T-helper 22 cell (primary cell): Measurements from ENCODE around the gene LRRIQ4.

Source experiments
- DNase-seq: peaks from one replicate; pipeline ENCODE4 v3.0.0-alpha.2; 2020; ENCODE audit warnings: low read depth

The LRRIQ4 gene

GRCh38 chr3:169812332-169813235 lies at the start of gene LRRIQ4, which contains the start of gene LRRC34:
Gene LRRIQ4 (plus strand): TSS chr3:169812870. CDS start chr3:169821922, 9,052 bp downstream.
Gene LRRC34 (minus strand): TSS chr3:169812904. CDS start chr3:169812548, 356 bp downstream.
- DNase-seq: peak; percentile 18

DNA sequence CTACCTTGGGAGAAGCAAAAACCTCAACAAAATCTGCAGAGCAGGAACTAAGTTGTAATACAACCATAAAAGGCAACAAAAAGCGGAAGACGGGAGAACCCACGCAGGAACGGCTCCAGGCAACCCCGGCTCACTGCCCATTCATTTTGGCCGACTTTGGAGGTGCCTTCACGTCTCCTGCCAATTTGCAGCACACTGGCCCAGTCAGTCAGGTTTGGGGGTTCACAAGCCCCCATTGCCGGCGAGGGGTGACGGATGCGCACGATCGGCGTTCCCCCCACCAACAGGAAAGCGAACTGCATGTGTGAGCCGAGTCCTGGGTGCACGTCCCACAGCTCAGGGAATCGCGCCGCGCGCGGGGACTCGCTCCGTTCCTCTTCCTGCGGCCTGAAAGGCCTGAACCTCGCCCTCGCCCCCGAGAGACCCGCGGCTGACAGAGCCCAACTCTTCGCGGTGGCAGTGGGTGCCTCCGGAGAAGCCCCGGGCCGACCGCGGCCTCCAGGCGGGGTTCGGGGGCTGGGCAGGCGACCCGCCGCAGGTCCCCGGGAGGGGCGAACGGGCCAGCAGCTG lies 48.3 kb upstream of the LRRIQ4 start:
- DNase-seq: peak; percentile 32

DNA sequence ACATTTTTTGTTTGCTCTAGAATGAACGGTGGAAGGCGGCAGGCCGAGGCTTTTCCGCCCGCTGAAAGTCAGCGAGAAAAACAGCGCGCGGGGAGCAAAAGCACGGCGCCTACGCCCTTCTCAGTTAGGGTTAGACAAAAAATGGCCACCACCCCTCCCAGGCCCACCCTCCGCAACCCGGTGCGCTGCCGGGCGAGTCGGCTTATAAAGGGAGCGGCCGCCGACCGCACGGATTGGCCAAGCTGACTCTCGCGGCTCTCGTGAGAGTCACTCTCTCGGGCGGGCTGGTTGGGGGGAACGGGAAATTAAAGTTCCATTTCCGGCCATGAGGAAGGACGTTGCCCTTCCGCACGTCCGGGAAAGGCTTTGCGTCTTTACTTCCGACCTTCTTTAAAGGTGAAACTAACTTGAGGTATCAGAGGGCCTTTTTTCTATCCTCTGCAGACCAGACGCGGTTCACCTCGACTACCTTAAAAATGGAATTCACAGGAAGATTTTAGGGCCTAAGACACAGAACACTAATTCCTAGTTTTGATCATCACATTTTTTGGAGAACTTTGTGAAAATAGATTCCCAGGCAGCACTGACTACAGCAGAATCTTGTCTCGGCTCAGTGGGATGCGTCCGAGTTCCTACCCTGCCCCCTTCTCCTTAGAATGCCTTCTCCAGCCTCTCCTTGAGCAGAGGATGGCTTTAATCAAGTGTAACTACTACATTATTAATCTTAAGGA lies 47.6 kb upstream of the LRRIQ4 start, which contains the start of gene TERC:
TERC (minus strand) TSS at position 179 of the 731 bp plus-strand sequence.
- peak; percentile 87 for DNase-seq

DNA sequence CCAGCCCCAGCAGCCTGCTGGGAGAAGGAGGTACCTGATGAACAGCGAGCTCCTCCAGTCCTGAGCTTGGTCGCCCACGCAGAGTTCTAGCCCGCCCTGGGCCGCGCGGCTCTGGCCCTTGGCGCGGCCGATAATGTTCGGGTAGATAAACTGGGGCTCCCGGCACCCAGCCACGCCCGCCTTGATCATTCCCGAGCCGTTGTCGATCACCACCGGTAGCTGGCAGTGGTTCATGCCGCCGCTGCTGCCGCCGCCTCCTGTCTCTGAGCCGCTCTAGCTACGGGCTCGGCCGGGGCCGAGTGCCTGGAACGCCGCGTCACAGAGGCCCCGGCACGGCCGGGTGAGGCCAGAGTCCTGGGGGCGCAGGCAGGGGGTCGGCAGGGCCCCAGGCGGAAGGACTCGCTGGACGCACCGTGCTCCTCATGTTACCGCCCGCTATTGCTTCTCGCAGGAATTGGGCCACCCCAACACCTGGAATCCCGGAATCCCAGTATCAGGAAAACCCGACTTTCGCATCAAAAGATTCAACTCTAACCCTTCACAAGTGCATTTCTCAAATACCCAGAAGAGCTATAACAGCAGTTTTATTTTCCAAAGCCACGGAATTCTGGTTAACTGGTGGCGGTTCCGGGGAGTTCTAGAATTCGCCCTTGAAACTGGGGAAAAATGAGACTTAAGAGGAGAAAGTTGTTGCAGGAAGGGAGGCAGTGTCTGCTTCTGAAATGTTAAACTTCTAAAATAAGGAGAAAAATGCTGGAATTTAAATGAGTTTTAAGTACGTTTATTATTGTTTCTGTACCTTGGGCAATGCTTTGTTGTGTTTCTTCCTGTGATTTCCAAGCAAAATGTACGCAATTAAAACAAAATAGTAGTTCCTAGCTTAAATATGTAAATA lies 43.1 kb upstream of the LRRIQ4 start, which contains the start of gene ACTRT3:
ACTRT3 (minus strand) TSS at position 275 of the 895 bp plus-strand sequence; CDS start at position 234, 41 bp downstream.
- DNase-seq: peak; percentile 40

DNA sequence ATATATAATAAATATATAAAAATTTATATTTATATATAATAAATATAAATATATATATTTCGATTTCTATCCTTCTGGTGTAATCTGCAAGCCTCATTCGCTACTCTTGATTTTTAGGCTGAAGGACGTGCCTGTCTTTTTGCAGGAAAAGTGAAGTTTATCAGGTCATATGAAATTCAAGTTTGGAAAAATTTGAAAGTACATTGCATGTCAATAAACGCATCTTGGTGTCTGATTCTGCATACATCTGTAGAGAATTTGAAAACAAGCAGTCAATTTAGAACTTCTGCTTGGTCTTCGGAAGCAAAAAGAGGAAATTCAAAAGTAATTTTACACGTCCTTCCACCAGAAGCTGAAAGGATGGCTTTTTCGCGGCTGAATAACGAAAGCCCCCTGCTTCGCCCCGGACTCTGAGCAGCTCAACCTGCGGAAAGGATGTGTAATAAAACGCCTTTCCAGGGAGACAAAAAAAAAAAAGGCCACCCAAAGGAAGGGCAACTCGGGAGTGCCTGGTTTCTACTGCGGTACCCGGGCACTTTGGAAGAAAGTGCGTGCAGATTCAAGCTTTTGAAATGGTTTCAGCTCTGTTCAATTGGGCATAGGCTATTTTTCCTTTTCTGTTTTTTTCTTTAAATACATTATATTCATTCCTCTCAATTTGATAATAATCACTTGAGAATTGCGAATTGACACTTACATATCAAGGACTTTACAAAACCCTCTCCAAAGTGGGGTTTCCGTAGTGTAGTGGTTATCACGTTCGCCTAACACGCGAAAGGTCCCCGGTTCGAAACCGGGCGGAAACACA lies 41.0 kb upstream of the LRRIQ4 start:
- peak; percentile 41 for DNase-seq

DNA sequence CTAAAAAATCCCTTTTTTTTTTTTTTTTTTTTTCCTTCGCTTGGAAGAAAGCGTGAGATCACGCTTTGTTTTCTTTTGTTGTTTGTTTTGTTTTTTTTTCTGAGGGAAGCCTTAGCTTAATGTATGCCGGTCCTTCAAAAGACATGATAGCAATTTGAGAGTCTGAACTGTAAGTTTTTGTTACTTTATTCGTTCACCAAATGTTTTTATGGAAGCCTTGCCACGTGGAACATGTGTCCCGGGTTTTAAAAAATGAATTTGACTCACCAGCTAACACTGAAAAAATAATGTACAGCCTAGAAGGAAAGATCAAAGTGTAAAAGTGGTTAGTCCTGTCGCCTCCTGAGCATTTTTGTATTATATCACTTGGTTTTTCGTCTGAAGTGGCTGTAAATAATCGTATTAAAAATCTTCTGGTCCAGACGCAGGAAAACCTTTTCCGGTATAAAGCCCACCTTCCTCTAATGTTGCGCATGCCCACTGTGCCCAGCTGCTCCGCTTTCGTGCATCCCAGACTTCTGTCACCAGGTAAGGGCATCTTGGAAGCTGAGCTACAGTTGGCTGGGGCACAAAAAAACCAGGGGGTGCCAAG lies 40.3 kb upstream of the LRRIQ4 start:
- DNase-seq: no peak

DNA sequence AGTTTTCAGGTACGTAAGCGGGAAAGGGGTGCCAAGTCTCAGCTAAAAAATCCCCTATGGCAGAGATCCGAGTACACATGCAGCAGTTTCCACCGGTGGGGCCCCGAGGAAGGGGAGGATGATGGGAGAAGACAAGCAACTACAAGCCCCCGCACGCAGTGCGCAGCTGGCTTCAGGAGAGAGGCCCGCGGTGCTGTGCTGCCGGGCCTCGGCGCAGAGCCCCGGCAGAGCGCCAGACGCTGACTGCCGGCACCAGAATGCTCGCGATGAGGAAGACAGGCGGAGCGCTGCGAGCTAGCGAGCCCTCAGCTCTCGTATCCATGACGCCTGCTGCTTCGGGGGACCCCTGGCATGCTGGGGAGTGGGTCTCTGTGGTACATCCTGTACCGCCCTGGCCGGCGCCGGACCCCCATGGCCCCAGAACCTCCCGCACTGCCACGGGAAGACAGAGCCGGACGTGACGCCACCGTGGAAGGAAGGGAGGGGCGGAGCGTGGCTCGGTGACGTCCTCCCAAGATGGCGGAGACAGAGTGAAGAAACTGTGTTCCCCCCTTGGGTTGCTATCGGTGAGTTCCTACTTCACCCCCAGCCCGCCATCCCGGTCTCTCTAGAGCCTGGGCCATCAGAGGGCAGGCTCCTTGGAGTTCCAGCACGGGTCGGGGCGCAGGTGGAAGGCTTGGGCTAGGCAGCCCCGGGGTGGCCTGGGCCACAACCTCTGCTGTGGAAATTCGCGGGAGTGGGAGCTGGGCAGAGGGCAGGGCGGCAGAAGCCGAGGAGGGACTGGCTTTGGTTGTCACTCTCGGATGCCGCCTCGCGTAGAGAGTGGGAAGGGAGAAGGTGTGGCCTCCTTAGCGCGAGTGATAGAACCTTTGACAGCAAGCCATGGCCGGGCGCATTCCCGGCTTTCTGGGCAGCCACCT lies 39.5 kb upstream of the LRRIQ4 start, which contains the start of gene MYNN:
MYNN (plus strand) TSS at position 500 of the 920 bp plus-strand sequence. CDS start 900 bp downstream, outside the sequence.
- peak; percentile 83 for DNase-seq

DNA sequence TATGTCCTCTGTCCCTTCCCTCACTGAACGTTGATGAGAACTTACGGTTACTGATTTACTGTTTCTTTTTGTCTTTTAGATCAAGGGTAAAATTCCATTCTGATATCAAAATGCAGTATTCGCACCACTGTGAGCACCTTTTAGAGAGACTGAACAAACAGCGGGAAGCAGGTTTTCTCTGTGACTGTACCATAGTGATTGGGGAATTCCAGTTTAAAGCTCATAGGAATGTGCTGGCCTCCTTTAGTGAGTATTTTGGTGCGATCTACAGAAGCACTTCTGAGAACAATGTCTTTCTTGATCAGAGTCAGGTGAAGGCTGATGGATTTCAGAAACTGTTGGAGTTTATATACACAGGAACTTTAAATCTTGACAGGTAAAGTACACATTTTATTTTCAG lies 38.5 kb upstream of the LRRIQ4 start:
- DNase-seq: no peak

DNA sequence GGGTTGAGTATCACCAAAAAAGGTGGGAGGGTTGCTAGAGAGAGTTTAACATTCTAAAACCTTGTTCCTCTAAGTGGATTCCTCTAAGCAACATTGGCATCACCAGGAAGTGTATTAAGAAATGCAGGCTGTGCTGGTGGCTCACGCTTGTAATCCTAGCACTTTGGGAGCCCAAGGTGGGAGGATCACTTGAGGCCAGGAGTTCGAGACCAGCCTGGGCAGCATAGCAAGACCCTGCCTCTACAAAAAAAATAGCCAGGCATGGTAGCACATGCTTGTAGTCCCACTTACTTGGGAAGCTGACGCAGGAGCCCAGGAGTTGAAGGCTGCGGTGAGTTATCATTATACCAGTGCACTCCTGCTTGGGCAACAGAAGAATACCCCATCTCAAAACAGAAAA lies 34.8 kb upstream of the LRRIQ4 start:
- DNase-seq: no peak

- no peak for DNase-seq
These were observed 31.9 kb upstream of the LRRIQ4 start for GRCh38 chr3:169780742-169781141.

DNA sequence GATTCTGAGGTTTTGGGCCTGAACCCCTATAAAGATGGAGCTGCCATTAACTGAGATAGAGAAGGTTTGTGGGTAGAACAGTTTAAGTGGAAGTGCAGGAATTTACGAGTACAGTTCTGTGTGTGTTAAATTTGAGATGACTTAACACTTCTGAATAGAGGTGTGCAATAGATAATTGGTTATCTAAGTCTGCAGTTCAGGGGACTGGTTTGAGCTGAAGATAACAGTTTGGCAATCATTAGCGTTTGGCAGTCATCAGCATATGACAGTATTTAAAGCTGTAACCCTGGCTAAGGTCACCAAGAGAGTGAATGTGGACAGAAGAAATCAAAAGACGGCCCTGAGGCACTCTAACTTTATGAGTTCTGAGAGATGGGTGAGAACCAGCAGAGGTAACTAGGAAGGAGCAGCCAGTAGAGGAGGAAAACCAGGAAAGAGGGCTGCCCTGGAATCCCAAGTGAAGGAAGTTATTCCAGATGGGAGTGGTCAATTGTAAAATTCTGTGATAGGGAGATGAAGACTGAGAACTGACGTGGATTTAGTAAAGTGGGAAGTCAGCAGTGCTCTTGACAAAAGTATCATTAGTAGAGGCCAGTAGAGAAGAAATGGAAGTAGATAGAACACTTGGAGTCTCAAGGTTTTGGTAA lies 31.3 kb upstream of the LRRIQ4 start:
- no peak for DNase-seq

DNA sequence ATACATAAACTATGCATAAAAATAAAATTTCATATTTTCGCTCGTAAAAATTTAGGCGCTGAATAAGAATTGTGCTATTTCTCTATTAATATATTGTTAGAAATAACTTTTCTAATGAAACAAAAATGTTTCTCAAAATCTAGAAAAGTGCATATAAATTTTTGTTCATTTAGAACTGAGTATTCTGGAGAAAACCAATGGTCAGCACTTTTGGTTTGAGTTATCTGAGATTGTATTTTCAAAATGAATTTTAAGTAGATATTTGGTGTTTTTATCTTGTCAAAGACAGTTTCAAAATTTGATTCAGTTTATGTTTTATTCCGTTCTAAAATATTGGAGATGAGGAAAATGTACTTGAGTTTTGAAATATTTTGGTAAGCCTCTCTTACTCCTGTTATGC lies 25.6 kb upstream of the LRRIQ4 start:
- DNase-seq: no peak

DNA sequence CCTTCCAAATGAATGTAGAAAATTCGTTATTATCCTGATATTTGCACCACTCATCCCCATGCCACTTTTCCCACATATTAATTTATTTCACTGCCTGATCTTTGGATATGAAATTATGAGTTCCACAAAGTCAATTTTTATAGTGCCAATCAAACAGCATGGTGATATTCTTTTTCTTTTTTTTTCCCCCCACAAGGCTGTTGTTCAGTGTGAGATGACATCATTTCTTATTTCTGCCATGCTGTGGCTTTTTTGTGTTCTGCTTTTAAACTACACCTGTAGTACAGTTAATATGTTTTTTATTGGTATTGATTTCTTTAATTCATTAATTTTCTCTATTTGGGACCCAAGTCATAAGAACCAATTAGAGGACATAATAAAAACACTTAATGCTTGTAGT lies 24.9 kb upstream of the LRRIQ4 start:
- DNase-seq: no peak

GRCh38 chr3:169790219-169790618 lies 22.5 kb upstream of the LRRIQ4 start:
- no peak for DNase-seq

DNA sequence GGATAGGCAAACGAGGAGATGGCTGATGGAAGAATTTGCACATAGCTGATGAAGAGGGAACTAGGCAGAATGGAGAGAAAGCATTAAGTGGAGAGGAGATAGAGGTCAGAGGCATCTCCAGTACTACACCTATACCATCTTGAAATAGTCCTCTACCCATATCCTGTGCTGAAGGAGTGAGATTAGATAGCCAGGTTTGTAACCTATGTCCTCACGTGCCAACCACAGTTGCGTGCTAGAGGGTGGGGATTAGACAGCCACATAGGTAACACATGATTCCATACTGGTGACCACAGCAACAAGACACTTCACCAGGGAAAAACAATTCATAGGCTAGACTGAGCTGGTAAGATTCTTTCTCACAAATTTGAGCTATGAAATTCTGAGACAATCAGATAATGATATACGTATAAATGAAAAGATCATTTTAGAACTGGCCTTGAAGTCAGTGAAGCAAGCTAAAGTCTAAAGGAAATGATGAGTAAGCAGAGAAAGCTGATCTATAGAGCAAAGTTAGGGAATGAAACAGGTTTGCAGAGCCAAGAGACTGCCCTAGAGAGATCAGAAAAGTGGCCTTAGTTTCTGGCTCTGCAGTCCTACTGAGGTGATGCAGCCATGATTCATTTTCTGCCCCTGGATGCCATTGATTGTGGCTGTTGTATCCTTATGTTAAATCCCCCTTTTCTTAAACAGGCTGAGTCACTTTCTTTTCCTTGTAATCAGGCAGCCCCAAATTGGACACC lies 21.8 kb upstream of the LRRIQ4 start:
- no peak for DNase-seq

DNA sequence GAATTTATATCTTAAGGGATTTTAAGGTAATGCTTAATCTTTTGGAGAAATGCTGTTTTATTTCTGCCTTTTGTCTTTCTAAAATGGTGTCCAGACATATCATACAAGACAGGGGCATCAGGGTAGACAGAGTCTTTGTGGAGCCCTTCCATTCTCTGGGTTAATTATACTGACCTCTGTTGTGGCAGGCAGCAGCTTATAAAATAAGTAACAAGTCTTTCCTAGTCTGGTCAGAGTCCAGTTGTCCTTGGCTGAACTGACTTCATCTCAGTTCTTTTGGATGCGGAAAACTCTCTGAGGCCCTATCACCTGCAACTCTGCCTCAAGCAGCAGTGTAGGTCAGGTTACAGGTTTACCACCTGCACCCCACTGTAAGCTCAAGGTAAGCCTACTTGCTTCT lies 20.3 kb upstream of the LRRIQ4 start:
- no peak for DNase-seq

- no peak for DNase-seq
These were observed 8.0 kb upstream of the LRRIQ4 start for GRCh38 chr3:169804681-169805080.
